ENCODE results near the gene ALKBH2.

- TF ChIP-seq, protein P1, sequence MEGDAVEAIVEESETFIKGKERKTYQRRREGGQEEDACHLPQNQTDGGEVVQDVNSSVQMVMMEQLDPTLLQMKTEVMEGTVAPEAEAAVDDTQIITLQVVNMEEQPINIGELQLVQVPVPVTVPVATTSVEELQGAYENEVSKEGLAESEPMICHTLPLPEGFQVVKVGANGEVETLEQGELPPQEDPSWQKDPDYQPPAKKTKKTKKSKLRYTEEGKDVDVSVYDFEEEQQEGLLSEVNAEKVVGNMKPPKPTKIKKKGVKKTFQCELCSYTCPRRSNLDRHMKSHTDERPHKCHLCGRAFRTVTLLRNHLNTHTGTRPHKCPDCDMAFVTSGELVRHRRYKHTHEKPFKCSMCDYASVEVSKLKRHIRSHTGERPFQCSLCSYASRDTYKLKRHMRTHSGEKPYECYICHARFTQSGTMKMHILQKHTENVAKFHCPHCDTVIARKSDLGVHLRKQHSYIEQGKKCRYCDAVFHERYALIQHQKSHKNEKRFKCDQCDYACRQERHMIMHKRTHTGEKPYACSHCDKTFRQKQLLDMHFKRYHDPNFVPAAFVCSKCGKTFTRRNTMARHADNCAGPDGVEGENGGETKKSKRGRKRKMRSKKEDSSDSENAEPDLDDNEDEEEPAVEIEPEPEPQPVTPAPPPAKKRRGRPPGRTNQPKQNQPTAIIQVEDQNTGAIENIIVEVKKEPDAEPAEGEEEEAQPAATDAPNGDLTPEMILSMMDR (conservative IDR thresholded peaks at IDR 0.05; ENCODE audit: low read depth in 2 of 2): no peak
- TF ChIP-seq POLR2AphosphoS5 (IDR thresholded peaks at IDR 0.05; ENCODE audit: low read depth) (no peak), CREB1 (CRISPR knock-in tag; IDR thresholded peaks at IDR 0.05; ENCODE audit: low read depth) (no peak), ETS1 (IDR thresholded peaks at IDR 0.05) (no peak), EZH2phosphoT487 (IDR thresholded peaks at IDR 0.05; ENCODE audit: unreplicated experiment) (no peak), JUNB (IDR thresholded peaks at IDR 0.05; ENCODE audit: unreplicated experiment) (no peak), STAT1 (IDR thresholded peaks at IDR 0.05; ENCODE audit: unreplicated experiment) (no peak), EZH2 (IDR thresholded peaks at IDR 0.05; ENCODE audit: low read depth, unreplicated experiment) (no peak), REST (IDR thresholded peaks at IDR 0.05; ENCODE audit: unreplicated experiment) (no peak)
Measured at GRCh38 chr12:109044241-109044640, 49.0 kb downstream of the ALKBH2 start.
